ENCODE data around the gene SMIM43.

Gene SMIM43

DNA sequence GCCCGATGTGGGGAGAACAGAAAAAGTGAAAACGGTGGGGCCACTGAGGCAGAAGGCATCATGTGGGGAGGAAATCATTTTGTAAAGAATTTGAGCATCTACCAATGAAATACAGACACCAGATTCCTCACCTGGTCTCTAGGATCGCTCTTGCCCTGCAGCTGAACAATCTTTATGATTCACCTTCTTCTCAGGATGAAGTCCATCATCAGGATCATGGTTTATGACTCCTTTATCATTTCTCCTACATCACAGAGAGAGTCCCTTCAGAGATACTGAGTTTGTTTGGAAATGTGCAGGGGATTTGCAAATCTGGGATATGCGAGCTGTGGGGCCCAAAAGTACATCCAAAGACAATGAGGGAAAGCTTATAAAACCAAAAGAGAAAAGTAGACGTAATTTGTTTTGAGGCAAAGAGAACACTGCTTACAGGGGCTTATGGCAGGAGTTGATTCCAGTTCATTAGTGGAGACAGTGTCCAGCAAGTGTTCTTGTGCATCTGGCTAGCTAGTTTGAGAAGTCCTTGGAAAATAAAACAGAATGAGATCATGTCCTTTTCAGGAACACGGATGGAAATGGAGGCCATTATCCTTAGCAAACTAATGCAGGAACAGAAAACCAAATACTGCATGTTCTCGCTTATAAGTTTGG is 52.8 kb downstream of the SMIM43 start:
- no peak for DNase-seq (ENCODE audit: low read depth in 1 of 2, low spot score in 1 of 2)
- Histone ChIP-seq H3K27me3 (ENCODE audit: insufficient read depth, poor library complexity, severe bottlenecking) (peaks cover 3% of the 10 kb centered on the region), H3K4me3 (replicated peaks; ENCODE audit: insufficient read depth, low read length) (no peak overlapping the region), H3K27ac (replicated peaks) (no peak overlapping the region)
- TF ChIP-seq, protein P1, sequence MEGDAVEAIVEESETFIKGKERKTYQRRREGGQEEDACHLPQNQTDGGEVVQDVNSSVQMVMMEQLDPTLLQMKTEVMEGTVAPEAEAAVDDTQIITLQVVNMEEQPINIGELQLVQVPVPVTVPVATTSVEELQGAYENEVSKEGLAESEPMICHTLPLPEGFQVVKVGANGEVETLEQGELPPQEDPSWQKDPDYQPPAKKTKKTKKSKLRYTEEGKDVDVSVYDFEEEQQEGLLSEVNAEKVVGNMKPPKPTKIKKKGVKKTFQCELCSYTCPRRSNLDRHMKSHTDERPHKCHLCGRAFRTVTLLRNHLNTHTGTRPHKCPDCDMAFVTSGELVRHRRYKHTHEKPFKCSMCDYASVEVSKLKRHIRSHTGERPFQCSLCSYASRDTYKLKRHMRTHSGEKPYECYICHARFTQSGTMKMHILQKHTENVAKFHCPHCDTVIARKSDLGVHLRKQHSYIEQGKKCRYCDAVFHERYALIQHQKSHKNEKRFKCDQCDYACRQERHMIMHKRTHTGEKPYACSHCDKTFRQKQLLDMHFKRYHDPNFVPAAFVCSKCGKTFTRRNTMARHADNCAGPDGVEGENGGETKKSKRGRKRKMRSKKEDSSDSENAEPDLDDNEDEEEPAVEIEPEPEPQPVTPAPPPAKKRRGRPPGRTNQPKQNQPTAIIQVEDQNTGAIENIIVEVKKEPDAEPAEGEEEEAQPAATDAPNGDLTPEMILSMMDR (IDR thresholded peaks at IDR 0.05; ENCODE audit: insufficient read depth, low read length), result no peak
- TF ChIP-seq POLR2AphosphoS5 (IDR thresholded peaks at IDR 0.05; ENCODE audit: low read depth) (no peak), GABPA (IDR thresholded peaks at IDR 0.05; ENCODE audit: low read depth) (no peak)

DNA sequence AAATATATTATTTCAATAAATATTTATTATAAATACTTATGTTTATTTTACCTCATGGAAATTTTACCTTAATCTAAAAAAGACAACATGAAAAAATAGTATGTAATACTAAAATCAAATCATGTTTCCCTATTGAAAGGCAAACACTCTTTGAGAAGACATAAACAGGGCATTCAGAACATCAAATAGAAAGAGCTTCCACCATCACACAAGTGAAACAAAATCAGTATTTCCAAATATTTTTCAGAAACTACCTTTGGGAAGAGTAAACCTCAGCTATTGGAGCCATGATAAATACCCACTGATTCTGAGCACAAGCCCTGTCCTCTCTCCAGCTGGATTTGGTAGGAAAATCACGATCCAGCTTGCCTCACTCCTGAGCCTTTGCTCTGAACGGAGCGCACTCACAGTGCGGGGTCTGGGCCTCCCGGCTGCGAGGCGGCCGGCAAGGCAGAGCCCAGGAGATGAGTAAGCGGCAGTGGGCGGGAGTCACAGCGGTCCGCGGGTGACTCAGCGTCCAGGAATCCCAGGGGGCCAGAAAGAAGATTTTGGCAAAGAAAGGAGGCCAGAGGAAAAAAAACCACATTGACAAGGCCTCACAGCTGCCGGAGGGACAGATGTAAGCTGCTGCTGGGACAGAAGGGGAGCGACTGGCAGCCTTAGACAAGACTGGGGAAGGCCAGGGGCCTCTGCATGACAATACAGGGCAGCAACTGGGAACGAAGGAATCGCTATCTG is 53.5 kb downstream of the SMIM43 start:
- Histone ChIP-seq H3K27ac (replicated peaks) (no peak overlapping the region), H3K4me3 (replicated peaks; ENCODE audit: insufficient read depth, low read length) (no peak overlapping the region), H3K27me3 (ENCODE audit: insufficient read depth, poor library complexity, severe bottlenecking) (peaks cover 3% of the 10 kb centered on the region)
- no peak for TF ChIP-seq POLR2AphosphoS5 (IDR thresholded peaks at IDR 0.05; ENCODE audit: low read depth)
- TF ChIP-seq SPI1 (IDR thresholded peaks at IDR 0.05; ENCODE audit: borderline replicate concordance, low read depth), result no peak
- TF ChIP-seq, protein P2, sequence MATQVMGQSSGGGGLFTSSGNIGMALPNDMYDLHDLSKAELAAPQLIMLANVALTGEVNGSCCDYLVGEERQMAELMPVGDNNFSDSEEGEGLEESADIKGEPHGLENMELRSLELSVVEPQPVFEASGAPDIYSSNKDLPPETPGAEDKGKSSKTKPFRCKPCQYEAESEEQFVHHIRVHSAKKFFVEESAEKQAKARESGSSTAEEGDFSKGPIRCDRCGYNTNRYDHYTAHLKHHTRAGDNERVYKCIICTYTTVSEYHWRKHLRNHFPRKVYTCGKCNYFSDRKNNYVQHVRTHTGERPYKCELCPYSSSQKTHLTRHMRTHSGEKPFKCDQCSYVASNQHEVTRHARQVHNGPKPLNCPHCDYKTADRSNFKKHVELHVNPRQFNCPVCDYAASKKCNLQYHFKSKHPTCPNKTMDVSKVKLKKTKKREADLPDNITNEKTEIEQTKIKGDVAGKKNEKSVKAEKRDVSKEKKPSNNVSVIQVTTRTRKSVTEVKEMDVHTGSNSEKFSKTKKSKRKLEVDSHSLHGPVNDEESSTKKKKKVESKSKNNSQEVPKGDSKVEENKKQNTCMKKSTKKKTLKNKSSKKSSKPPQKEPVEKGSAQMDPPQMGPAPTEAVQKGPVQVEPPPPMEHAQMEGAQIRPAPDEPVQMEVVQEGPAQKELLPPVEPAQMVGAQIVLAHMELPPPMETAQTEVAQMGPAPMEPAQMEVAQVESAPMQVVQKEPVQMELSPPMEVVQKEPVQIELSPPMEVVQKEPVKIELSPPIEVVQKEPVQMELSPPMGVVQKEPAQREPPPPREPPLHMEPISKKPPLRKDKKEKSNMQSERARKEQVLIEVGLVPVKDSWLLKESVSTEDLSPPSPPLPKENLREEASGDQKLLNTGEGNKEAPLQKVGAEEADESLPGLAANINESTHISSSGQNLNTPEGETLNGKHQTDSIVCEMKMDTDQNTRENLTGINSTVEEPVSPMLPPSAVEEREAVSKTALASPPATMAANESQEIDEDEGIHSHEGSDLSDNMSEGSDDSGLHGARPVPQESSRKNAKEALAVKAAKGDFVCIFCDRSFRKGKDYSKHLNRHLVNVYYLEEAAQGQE (IDR thresholded peaks at IDR 0.05; ENCODE audit: insufficient replicate concordance, low read depth), result no peak
- TF ChIP-seq, protein P1 (IDR thresholded peaks at IDR 0.05; ENCODE audit: insufficient read depth, low read length), result no peak
- no peak for TF ChIP-seq GABPA (IDR thresholded peaks at IDR 0.05; ENCODE audit: low read depth)
- peak in 1 of 2 experiments; percentile 10 for DNase-seq (ENCODE audit: low read depth in 1 of 2, low spot score in 1 of 2)

DNA sequence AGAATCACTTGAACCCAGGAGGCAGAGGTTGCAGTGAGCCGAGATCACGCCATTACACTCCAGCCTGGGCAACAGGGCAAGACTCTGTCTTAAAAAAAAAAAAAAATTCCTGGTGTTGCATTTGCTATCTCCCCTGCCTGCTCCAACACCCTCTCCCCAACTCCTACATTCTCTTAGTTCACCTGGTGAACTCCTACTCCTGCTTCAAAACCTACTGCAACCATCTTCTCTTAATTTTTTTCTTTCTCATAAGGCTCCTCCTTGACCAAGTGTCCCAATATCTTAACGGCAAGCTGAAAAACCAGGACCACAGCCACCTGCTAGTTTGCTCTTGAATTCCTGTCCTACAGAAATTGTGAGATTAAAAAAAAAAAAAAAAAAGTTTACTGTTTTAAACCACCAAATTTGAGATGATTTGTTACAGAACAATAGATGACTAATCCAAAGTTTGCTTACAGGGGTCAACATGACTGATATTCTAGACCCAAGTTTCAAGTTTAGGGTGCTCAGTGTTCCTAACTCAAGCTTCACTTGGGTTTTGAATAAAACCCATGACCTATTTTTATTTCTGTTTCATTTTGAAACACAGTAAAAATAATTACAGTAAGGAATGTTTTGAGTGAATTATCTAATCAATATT is 55.1 kb downstream of the SMIM43 start:
- no peak for TF ChIP-seq POLR2AphosphoS5 (IDR thresholded peaks at IDR 0.05; ENCODE audit: low read depth)
- TF ChIP-seq, protein P2 (IDR thresholded peaks at IDR 0.05; ENCODE audit: insufficient replicate concordance, low read depth), result no peak
- no peak for TF ChIP-seq GABPA (IDR thresholded peaks at IDR 0.05; ENCODE audit: low read depth)
- TF ChIP-seq SPI1 (IDR thresholded peaks at IDR 0.05; ENCODE audit: borderline replicate concordance, low read depth), result no peak
- TF ChIP-seq, protein P1 (IDR thresholded peaks at IDR 0.05; ENCODE audit: insufficient read depth, low read length), result no peak
- Histone ChIP-seq H3K27me3 (ENCODE audit: insufficient read depth, poor library complexity, severe bottlenecking) (peaks cover 3% of the 10 kb centered on the region), H3K27ac (replicated peaks) (no peak overlapping the region), H3K4me3 (replicated peaks; ENCODE audit: insufficient read depth, low read length) (no peak overlapping the region)
- no peak for DNase-seq (ENCODE audit: low read depth in 1 of 2, low spot score in 1 of 2)

All from HL-60 (cell line).